ENCODE measurements around the gene CSH1. TPM values are rescaled to one million over a fixed set of nuclear protein-coding genes. Genes with fewer than 3 reads are reported as not detected.

CSH1 gene
- total and polyA plus RNA-seq, 2 donors (not counting 3 experiments of a cell fraction or from before 2014, with no cell fraction given): not detected

Small RNAs within 50 kb of the gene (small RNA-seq; reads per million reads assigned to genes)
- gene AC040958.1 (ENCODE audit: insufficient read depth, insufficient read length, low read depth, low replicate concordance) (not detected), gene AC127029.1 (ENCODE audit: insufficient read depth, insufficient read length, low read depth, low replicate concordance) (not detected), gene GH1 (ENCODE audit: insufficient read depth, insufficient read length, low read depth, low replicate concordance) (not detected)

Other genes starting within 250 kb of the CSH1 start
- 69.0 TPM in 2 replicates for gene LIMD2, start 196.4 kb downstream of the CSH1 start, total RNA-seq
- gene LIMD2, start 196.4 kb downstream of the CSH1 start, polyA plus RNA-seq: 83.9 and 99.9 TPM in 2 replicates
- 47.0 and 49.6 TPM in 2 replicates for gene STRADA, start 154.8 kb downstream of the CSH1 start, total RNA-seq
- gene STRADA, start 154.8 kb downstream of the CSH1 start, polyA plus RNA-seq: 53.6 and 55.1 TPM in 2 replicates
- gene CCDC47, start 123.0 kb downstream of the CSH1 start, total RNA-seq: 73.9 and 76.5 TPM in 2 replicates
- gene CCDC47, start 123.0 kb downstream of the CSH1 start, polyA plus RNA-seq: 13.7 and 21.7 TPM in 2 replicates
- 111 and 124 TPM in 2 replicates for gene DDX42, start 122.4 kb downstream of the CSH1 start, total RNA-seq
- gene DDX42, start 122.4 kb downstream of the CSH1 start, polyA plus RNA-seq: 36.8 and 48.1 TPM in 2 replicates
- 179 TPM in 2 replicates for gene PSMC5, start 69.1 kb downstream of the CSH1 start, total RNA-seq
- gene PSMC5, start 69.1 kb downstream of the CSH1 start, polyA plus RNA-seq: 170 and 236 TPM in 2 replicates
- 50.2 and 60.2 TPM in 2 replicates for gene FTSJ3, start 68.9 kb downstream of the CSH1 start, total RNA-seq
- gene FTSJ3, start 68.9 kb downstream of the CSH1 start, polyA plus RNA-seq: 27.3 and 42.1 TPM in 2 replicates
- 50.3 and 51.2 TPM in 2 replicates for gene SMARCD2, start 53.9 kb downstream of the CSH1 start, total RNA-seq
- gene SMARCD2, start 53.9 kb downstream of the CSH1 start, polyA plus RNA-seq: 55.7 and 62.8 TPM in 2 replicates
- not detected in 2 replicates for gene CSH2, start 22.9 kb downstream of the CSH1 start, total RNA-seq
- not detected in 2 replicates for gene CSH2, start 22.9 kb downstream of the CSH1 start, polyA plus RNA-seq
- gene GH2, start 14.6 kb downstream of the CSH1 start, total RNA-seq: not detected in 2 replicates
- gene GH2, start 14.6 kb downstream of the CSH1 start, polyA plus RNA-seq: not detected in 2 replicates
- not detected in 2 replicates for gene CSHL1, start 14.7 kb upstream of the CSH1 start, total RNA-seq
- not detected in 2 replicates for gene CSHL1, start 14.7 kb upstream of the CSH1 start, polyA plus RNA-seq
- not detected in 2 replicates for gene GH1, start 22.3 kb upstream of the CSH1 start, total RNA-seq
- not detected in 2 replicates for gene GH1, start 22.3 kb upstream of the CSH1 start, polyA plus RNA-seq
- gene CD79B, start 35.8 kb upstream of the CSH1 start, total RNA-seq: 0.60 and 2.1 TPM in 2 replicates
- gene CD79B, start 35.8 kb upstream of the CSH1 start, polyA plus RNA-seq: 2.2 and 3.9 TPM in 2 replicates
- 0.40 TPM in 1 of 2 replicates, not detected in the other for gene SCN4A, start 76.3 kb upstream of the CSH1 start, total RNA-seq
- 0.01 and 0.02 TPM in 2 replicates for gene SCN4A, start 76.3 kb upstream of the CSH1 start, polyA plus RNA-seq
- 0.78 and 1.2 TPM in 2 replicates for gene PRR29, start 101.8 kb upstream of the CSH1 start, total RNA-seq
- 0.39 and 0.60 TPM in 2 replicates for gene PRR29, start 101.8 kb upstream of the CSH1 start, polyA plus RNA-seq
- 514 and 586 TPM in 2 replicates for gene ICAM2, start 124.1 kb upstream of the CSH1 start, total RNA-seq
- gene ICAM2, start 124.1 kb upstream of the CSH1 start, polyA plus RNA-seq: 2,377 and 2,759 TPM in 2 replicates
- gene ERN1, start 233.6 kb upstream of the CSH1 start, total RNA-seq: 14.7 and 21.5 TPM in 2 replicates
- gene ERN1, start 233.6 kb upstream of the CSH1 start, polyA plus RNA-seq: 8.3 and 9.1 TPM in 2 replicates